Measurements from ENCODE around the gene RUVBL1. TPM values are rescaled to one million over a fixed set of nuclear protein-coding genes. Genes with fewer than 3 reads are reported as not detected.

Gene RUVBL1
- 68.4 and 68.7 TPM in 2 replicates for total RNA-seq

- Histone ChIP-seq H3K4me3 (ENCODE audit: low read depth, low read length) (peak within 1 kb of the TSS; percentile 91), H3K27me3 (ENCODE audit: control insufficient read depth, insufficient read depth, low read length) (no peaks in the 10 kb centered on the region), H3K36me3 (ENCODE audit: control insufficient read depth, insufficient read depth, low read length) (no peaks in the 10 kb centered on the region)
- peak; percentile 92 for DNase-seq (ENCODE audit: low read depth)
- TF ChIP-seq, protein P1, sequence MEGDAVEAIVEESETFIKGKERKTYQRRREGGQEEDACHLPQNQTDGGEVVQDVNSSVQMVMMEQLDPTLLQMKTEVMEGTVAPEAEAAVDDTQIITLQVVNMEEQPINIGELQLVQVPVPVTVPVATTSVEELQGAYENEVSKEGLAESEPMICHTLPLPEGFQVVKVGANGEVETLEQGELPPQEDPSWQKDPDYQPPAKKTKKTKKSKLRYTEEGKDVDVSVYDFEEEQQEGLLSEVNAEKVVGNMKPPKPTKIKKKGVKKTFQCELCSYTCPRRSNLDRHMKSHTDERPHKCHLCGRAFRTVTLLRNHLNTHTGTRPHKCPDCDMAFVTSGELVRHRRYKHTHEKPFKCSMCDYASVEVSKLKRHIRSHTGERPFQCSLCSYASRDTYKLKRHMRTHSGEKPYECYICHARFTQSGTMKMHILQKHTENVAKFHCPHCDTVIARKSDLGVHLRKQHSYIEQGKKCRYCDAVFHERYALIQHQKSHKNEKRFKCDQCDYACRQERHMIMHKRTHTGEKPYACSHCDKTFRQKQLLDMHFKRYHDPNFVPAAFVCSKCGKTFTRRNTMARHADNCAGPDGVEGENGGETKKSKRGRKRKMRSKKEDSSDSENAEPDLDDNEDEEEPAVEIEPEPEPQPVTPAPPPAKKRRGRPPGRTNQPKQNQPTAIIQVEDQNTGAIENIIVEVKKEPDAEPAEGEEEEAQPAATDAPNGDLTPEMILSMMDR (IDR thresholded peaks at IDR 0.05; ENCODE audit: insufficient read depth, low read length, poor library complexity, severe bottlenecking) = no peak
Measured at GRCh38 chr3:128123538-128124368, at the start of gene RUVBL1. Gene RUVBL1 (minus strand): TSS chr3:128123812. CDS start chr3:128123724, 88 bp downstream.

DNA sequence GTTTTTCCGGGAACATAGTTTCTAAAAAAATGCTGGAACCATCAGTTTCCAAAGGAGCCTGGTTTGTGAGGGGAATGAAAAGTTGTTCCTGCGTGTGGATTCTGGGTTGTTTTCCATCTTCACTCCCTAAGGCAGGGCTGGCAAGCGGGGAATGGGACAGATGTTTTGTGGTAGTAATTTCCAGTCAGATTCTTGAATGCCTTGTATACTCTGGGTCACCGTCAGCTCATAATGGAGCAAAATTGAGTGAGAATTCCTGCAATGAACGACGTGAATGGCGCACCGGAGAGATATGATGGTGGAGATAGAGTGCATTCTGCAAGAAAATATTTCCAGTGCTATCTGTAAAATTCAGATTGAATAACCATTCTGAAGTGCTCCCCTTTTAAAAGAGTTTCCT lies 49.6 kb upstream of the RUVBL1 start:
- TF ChIP-seq, protein P1 (IDR thresholded peaks at IDR 0.05; ENCODE audit: insufficient read depth, low read length, poor library complexity, severe bottlenecking) = no peak
- Histone ChIP-seq H3K27me3 (ENCODE audit: control insufficient read depth, insufficient read depth, low read length) (no peaks in the 10 kb centered on the region), H3K4me3 (ENCODE audit: low read depth, low read length) (no peak overlapping the region), H3K36me3 (ENCODE audit: control insufficient read depth, insufficient read depth, low read length) (no peaks in the 10 kb centered on the region)
- DNase-seq (ENCODE audit: low read depth) = no peak

DNA sequence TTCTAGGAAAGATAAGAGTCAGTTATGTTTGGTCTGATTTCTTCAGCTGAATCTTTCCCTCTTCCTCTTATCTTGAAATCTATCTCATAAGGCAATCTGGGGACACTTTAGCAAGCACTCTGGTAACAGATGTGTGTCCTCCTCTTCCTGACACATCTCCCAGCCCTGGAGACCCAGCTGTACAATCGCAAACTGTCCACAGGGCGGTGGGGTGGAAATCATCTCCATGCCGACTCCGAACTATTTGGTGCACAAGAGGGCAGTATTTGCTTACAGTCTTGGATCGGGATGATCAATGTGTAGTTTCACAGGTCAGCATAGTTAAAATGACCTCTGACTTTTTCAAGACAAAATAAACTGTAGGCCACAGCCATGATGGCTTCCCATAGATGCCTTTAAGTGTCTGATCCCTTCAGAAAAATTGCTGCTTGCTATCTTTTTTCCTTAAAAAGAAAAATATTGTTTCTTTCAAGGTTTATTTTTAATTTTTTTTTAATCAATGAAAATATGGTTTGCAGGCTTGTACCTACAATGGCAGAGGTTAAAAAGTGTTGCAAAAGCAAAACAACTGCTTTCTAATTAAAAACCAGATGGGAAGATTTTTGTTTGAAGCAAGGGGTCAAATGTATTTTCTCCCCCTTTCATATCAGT lies 47.4 kb upstream of the RUVBL1 start:
- Histone ChIP-seq H3K36me3 (ENCODE audit: control insufficient read depth, insufficient read depth, low read length) (no peaks in the 10 kb centered on the region), H3K27me3 (ENCODE audit: control insufficient read depth, insufficient read depth, low read length) (no peaks in the 10 kb centered on the region), H3K4me3 (ENCODE audit: low read depth, low read length) (no peak overlapping the region)
- TF ChIP-seq, protein P1 (IDR thresholded peaks at IDR 0.05; ENCODE audit: insufficient read depth, low read length, poor library complexity, severe bottlenecking) = peak; percentile 89
- DNase-seq (ENCODE audit: low read depth) = no peak

DNA sequence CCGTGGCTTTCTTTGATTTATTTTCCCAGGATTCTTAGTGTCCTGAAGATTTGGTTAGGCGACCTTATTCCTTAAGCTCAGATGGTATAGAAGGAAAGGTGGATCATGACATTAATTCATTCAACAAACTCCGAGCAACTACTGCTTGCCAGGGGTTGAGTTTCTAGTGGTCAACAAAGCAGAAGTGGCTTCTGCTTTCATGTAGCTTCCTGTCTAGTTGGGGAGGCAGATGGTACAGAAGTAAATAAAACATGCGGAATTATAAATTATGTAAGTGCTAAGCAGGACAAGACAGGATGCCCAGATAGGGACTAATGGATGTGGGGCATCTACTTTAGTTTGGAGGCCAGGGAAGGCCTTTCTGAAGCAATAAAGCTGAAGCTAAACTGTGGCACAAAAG lies 45.2 kb upstream of the RUVBL1 start:
- TF ChIP-seq, protein P1 (IDR thresholded peaks at IDR 0.05; ENCODE audit: insufficient read depth, low read length, poor library complexity, severe bottlenecking) = no peak

DNA sequence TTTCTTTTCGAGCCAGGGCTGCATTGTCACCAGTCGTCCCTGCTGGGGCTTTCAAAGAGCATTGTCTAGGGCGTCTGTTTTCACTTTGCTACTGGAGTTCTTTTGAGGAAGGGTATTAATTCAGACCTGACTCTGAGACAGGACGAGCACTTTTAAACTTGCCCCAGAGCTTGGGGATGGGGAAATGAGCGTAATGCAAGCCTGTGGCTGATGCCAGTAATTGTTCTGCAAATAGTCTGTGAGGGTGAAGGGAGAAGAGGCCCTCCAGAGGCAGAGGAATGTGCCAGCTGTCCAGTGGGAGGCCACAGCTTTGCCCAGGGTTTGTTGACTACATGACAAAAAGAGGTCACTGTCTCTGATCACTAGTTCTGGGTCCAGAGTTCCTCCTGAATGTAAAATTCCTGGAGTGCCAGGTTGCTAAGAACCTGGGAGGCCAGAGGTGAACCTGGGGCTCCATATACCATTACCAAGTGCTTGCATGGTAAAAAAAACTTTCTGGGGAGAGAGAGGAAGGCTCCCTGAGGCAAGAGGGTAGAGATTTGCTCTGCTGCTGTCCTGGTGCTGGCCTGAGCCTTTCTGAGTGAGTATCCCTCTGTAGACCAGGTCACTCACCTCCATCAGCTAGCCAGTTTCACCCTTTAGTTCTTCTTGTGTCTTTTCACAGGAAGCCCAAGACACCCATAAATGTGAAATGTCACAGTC lies 44.5 kb upstream of the RUVBL1 start:
- TF ChIP-seq, protein P1 (IDR thresholded peaks at IDR 0.05; ENCODE audit: insufficient read depth, low read length, poor library complexity, severe bottlenecking) = no peak

More for the DNA sequence above, 45.2 kb upstream of the RUVBL1 start:
- Histone ChIP-seq H3K36me3 (ENCODE audit: control insufficient read depth, insufficient read depth, low read length) (no peaks in the 10 kb centered on the region), H3K4me3 (ENCODE audit: low read depth, low read length) (no peak overlapping the region), H3K27me3 (ENCODE audit: control insufficient read depth, insufficient read depth, low read length) (no peaks in the 10 kb centered on the region)
- no peak for DNase-seq (ENCODE audit: low read depth)

More for the DNA sequence above, 44.5 kb upstream of the RUVBL1 start:
- H3K4me3 ChIP-seq (ENCODE audit: low read depth, low read length) = no peak overlapping the region
- no peak for DNase-seq (ENCODE audit: low read depth)
- H3K36me3 ChIP-seq (ENCODE audit: control insufficient read depth, insufficient read depth, low read length) = no peaks in the 10 kb centered on the region
- no peaks in the 10 kb centered on the region for H3K27me3 ChIP-seq (ENCODE audit: control insufficient read depth, insufficient read depth, low read length)
